ENCODE data around the gene MYO10.
A peak's percentile ranks its signal among the peaks of the same experiment; 100 is the strongest.
"Not testable (repeated sequence)": the region's sequence is repeated elsewhere in the genome, so short reads cannot be mapped to it uniquely, and the experiment has no call there.

MYO10 gene

GRCh38 chr5:16884595-16884994 lies 51.5 kb downstream of the MYO10 start:
- no peak for DNase-seq

GRCh38 chr5:16883806-16884205 lies 52.3 kb downstream of the MYO10 start:
- no peak for DNase-seq

- no peak for DNase-seq
Observed at GRCh38 chr5:16883176-16883575, 52.9 kb downstream of the MYO10 start.

DNA sequence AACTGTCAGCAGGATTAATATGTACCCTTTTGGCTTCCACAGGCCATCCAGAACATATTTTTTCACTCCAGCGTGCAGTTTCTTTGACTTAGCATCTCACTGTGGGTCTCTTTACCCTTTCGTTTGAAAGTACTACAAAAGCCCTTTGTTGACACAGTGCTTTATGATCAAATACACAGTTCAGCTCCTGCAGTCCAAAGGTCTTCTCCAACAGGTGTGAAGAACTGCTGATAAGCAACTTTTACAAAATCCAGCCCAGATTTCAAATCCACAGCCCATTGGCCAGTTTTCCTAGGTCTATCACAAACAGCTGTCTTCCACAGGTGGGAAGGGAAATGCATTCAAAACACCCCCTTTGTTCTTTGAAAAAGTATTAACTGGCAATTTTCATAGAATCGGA lies 54.8 kb downstream of the MYO10 start:
- no peak for DNase-seq

DNA sequence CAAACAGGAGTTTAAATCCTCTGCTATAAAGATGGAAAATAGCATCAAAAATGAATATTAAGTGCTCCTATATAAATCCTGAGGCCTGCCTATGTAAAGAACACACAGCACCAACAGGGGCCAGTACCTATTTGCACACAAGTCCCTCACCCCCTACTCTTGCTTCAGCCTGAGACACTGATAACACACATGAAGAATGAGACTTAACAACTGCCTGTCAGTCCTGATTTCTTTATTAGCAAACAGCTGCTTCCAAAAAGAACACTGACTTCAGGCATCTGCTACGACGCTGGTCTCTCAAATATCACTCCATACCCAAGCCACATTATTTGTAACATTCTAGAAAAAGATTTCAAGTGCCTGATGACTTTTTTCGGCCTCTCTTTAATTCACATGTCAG lies 55.5 kb downstream of the MYO10 start:
- DNase-seq: no peak

- DNase-seq: no peak
Observed at GRCh38 chr5:16879650-16880049, 56.4 kb downstream of the MYO10 start.

DNA sequence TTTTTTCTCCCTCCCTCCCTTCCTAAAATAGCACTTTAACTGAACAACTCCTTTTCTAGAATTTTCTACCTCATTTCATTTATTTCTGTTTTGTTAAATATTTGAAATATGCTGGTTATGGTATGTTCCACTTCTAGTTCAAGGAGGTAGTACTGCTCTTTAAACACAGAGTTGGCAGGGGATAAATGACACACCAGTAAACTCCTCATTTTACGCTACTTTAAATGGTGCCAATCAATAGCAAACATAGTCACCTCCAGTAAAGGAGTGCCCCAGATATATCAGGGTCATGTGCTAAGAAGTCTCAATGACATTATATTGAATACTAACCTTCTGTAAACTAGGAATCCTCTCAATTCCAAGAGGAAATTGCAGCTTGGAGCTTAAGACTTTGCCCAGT lies 56.9 kb downstream of the MYO10 start:
- DNase-seq: no peak

GRCh38 chr5:16877267-16877935 lies 58.7 kb downstream of the MYO10 start:
- no peak for DNase-seq

DNA sequence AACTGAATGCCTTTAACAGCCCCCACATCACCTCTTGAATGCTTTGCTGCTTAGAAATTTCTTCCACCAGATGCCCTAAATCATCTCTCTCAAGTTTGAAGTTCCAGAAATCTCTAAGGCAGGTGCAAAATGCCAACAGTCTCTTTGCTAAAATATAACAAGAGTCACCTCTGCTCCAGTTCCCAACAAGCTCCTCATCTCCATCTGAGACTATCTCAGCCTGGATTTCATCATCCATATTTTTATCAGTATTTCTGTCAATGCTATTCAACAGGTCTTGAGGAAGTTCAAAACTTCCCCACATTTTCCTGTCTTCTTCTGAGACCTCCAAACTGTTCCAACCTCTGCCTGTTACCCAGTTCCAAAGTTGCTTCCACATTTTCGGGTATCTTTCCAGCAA lies 61.7 kb downstream of the MYO10 start:
- not testable (repeated sequence) for DNase-seq

DNA sequence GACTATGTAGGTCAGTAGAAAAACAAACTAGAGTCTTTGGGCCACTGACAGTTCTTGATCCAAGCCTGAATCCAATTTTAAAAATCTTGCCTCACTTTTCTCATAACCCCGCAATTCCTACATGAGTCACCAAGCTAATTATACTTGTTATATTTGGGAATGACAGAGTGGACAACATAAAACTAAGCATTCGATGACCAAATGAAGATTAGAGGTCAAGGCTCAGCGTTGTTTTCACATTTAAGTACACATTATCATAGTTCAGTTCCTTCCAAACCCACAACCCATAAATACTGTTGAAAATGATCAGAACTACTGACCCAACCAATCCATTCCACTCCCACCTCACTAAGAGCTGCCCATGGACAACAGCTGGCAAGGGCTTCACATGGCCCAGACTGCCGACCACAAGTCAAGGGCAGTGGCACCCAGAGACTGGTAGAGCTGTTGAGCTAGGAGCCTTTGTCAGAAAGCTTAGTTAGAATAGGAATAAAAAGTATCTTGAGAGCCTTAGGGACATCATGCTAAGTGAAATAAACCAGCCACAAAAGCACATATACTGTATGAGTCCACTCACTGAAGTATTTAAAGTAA lies 64.2 kb downstream of the MYO10 start:
- DNase-seq: no peak

- no peak for DNase-seq
Observed at GRCh38 chr5:16870878-16871277, 65.2 kb downstream of the MYO10 start.

- DNase-seq: no peak
Observed at GRCh38 chr5:16869821-16870796, 66.0 kb downstream of the MYO10 start.

- DNase-seq: no peak
Observed at GRCh38 chr5:16867577-16867953, 68.5 kb downstream of the MYO10 start.

- peak; percentile 57 for DNase-seq
Observed at GRCh38 chr5:16866795-16867576, 69.1 kb downstream of the MYO10 start.

GRCh38 chr5:16866273-16866672 lies 69.8 kb downstream of the MYO10 start:
- no peak for DNase-seq

DNA sequence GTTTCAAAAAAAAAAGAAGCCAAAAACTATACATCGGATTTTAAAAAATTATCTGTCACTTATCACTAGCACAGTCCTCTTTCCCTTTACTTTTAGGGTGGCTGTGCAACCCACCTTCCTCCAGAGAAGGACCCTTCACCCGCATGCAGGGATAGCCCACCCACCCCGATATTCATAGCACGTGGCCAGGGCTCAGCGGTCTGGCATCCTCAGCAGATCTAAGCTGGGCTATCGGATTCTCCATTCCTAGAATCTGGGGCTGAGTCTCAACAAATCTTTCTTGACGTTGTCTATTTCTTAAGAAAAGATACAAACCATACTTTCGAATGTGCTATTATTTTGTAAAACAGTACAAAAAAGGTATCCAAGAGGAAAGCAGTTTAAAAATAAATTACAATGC lies 70.9 kb downstream of the MYO10 start:
- DNase-seq: no peak

- no peak for DNase-seq
Observed at GRCh38 chr5:16864631-16865131, 71.4 kb downstream of the MYO10 start.

DNA sequence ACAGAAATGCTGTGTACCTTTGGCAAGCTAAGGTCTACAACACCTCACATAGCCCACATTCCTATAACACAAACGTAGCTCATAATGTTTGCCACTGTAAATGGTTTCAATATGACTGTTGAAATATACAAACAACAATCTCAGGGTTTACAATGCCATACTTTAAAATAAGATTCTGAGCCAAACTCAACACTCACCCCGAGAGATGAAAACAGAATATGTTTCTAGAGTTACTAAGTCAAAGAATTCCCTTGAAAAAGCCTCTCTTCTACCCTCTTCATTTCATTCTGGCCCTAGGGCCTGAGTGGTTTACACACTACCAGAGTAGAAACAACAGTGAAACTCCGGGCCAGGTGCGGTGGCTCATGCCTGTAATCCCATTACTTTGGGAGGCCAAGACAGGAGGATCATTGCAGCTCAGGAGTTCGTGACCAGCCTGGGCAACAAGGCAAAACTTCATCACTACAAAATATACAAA lies 72.6 kb downstream of the MYO10 start:
- DNase-seq: no peak

GRCh38 chr5:16862777-16863176 lies 73.3 kb downstream of the MYO10 start:
- no peak for DNase-seq

DNA sequence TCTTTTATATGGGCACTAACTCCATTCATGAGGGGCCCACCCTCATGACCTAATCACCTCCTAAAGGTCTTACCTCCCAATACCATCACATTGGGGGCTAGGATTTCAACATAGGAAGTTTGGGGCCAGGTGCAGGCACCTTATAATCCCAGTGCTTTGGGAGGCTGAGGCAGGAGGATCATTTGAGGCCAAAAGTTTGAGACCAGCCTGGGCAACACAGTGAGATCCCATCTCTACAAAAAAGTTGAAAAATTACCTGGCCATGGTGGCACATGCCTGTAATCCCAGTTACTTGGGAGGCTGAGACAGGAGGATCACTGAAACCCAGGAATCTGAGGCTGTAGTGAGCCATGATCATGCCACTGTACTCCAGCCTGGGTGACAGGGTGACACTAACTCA lies 76.7 kb downstream of the MYO10 start:
- no peak for DNase-seq

DNA sequence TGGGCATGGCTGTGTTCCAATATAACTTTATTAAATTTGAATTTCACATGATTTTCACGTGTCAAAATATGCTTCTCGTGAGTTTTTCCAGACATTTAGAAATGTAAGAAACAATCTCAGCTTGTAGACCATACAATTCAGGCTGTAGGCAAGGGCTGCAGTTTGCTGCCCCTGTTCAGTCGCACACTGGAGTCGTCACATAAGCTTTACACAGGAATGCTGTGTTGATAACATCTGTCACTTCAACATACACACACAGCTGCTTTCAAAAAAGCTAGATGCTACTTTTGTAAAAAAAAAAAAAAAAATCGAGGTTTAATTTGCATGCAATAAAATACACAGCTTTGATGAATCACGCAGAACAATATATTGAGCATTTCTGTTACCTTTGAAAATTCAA lies 77.9 kb downstream of the MYO10 start:
- DNase-seq: no peak

DNA sequence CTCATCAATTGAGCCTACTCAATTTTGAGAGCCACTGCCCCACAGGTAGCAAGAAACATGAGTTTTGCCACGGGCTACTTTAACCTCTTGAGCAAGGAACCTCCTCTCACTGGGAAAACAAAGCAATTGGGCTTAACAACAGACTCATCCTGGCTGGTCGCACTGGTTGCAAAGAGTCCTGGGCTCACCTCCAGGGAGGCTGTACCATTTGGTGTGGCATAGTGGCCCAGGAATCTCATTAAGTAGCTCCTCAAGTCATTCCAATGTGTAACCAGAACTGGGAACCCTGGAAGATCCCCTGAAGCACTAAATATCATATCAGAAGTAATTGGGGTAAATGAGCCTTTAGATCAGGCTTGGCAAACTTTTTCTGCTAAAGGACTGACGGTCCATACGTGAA lies 78.5 kb downstream of the MYO10 start:
- DNase-seq: no peak

GRCh38 chr5:16856531-16856930 lies 79.6 kb downstream of the MYO10 start:
- no peak for DNase-seq

All from NCI-H1417 treated with DMSO at 0.1 percent for 48 hours (cell line).